ENCODE results near the gene GJD2. TPM values are rescaled to one million over a fixed set of nuclear protein-coding genes. Genes with fewer than 3 reads are reported as not detected.

The GJD2 gene
- 5.1 TPM for total RNA-seq (ENCODE audit: insufficient read depth, low replicate concordance)

DNA sequence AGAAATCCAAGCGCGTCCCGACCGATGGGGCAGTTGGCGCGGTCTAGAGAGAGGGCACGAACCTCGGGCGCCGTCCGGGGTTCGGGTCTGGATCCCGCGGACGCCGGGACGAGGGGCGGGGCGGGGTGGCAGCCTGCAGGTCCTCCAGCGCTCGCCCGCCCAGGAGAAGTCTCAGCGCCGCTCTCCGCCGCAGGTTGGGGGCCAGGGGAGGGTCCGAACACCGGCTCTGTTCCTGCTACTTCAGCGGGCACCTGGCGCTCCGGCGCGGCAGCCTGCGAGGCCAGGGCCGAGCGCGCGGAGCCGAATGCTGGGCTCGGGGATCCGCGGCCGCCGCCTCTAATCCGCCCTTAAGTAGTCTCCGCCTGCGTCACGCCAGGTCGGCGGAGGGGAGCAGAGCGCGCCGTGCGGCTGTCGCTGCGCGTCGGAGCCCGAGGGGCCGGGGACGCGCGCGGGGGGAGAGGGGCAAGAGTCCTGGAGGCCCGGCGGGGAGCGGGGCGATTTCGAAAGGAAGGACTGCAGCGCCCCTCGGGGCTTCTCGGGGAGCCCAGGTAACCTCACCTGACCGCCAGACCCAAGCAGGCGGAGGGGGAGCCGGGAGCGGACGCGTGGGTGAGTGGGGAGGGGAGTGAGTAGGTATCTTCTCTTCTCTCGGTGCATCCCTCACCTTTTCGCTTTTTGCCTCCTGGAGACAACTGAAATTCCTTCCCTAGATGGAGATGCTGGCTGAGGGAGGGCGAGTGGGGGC is at the start of gene GJD2:
GJD2 (minus strand) TSS at position 325 of the 745 bp plus-strand sequence. CDS start 510 bp downstream, outside the sequence.
- DNase-seq (ENCODE audit: low spot score) = no peak

DNA sequence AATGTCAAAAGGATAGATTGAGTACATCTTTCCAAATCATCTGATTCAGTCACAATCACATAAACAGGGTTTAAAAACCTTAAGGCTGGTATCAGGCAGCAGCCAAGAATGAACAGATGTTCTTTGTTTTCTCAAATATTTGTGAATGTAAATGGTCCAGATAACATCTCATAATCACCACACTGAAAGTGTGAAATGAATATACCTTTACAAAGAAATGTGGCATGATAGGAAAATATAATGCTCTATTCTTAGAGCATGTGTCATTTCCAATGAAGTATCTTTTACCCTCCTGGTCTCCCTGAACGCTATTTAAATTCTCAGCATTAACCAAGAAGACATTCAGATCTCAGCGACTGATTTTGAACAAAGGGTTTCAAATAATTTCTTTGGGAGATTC is 49.3 kb upstream of the GJD2 start:
- DNase-seq (ENCODE audit: low spot score) = no peak

DNA sequence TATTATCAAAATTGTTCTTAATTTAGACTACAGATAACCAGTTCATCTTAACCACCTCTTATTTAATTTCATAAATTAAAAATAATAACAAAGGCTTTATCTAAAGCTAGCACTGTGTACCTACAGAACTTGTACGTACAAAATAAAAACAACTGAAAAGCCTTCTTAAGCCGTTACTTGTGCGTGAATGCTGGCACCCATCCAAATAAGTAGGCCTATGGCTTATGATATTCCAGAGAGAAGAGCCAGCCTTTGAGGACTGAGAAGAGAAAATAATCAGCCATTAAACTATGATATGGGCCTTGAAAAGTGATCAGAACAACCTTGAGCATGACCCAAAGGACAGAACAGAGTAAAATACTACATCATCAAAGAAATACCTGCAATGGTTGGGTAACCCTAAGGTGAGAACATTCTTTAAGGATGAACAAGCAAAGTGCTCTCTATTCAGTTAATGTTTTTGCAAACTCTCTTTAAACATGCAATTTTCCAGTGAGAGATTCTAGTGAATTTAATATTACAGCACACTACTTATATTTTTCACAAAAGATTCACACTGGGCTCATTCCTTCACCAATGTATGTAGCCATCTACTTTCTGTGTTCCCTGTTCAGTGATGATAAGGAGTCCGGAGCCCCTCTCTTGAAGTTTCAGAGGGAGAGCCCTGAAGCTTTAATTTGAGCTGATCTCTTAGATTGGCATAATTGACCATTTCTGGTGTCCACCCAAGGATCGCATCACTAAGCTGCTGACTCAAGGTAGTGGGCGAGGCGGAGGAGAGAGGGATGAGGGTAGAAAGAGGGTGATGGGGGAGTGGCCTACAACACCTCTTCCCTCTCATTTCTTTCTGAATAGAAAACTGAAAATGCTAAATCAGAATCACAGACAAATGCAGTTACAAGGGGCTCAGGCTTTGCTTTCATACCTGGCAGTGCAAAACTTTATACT is 48.3 kb upstream of the GJD2 start:
- DNase-seq (ENCODE audit: low spot score) = no peak

DNA sequence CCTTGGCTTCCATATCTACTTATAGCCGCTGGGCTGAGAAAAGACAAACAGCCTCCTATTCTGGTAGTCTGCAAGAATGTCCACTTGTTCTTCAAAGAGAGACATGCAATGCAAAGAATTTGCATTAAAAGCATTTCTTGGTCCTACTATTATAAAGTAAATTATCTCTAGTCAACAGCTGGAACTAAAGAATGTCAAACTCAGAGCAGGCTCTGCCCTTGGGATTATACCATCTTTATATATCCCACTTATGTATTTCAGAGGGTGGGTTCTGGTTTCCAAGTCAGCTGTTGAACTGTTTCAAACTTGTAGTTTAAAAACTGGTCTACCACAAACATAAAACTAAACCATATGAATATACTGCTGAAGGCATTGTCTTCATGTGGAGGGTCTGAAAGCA is 47.6 kb upstream of the GJD2 start:
- DNase-seq (ENCODE audit: low spot score) = no peak

DNA sequence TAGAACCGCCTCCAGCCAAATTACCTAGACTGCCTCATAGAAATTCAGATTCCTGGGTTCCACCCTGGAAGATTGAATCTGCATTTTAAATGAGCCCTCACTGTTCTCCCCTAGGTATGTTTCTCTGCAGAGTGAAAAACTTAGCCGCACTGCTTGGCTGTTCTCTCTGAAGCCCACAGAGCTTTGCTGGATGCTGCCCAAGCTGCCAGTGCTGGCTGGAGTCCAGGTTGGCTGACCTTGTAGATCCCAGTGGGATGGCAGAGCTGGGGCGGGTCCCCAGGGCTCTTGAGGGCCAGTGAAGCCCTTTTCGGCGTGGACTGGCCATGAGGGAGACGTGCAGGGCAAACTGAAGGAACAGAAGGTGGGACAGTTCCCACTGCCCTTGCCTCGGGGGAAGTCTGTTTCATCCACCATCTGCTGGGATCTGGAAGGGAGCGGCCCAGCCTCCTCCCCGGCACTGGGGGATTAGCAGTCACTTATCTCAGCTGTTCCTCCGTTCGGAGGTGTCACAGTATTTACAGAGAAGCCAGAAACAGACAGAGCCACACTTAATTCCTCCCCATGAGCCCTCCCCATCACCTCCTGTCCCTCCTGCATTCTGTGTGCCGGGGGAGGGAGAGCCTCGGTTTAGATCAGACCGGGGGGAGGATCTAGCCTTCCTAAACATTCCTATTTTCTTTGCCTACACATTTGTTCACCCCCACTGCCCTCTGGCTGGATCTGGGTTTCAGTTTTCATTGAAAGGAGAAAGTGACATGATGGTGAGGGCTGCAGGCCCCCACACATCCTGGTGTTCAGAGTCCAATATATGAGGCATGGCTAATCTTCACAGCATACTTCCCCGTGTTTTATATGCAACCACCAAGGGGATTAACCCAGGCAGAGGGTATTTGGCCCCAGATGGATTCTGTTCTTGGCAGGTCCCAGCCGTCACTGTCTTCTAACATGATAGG is 44.6 kb upstream of the GJD2 start:
- DNase-seq (ENCODE audit: low spot score) = peak; percentile 47

DNA sequence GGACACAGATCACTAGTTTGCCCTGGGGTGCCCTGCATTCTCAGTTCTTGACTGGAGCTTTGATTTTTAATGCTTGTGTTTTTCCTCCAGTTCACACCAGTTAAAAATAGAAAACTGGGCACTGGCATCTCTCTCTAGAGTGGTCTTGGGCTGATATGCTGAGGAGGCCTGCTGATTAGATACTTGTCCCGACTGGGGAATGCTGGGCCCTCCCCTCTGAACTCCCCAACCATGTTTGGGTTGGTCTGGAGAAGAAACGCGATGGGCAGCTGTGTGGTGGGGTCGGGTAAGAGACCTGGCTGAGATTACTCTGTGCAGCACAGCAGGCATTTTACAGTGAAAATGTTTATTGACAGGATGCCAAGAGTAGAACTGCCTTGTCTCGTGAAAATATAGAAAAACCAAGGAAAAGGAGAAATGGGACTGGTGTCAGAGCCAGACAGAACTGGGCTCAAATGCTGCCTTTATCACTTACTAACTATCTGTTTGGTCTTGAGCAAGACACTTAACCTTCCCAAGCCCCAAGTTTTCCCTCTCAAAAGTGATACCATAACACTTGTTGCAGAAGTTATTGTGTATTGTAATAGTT is 42.1 kb upstream of the GJD2 start:
- peak; percentile 17 for DNase-seq (ENCODE audit: low spot score)

DNA sequence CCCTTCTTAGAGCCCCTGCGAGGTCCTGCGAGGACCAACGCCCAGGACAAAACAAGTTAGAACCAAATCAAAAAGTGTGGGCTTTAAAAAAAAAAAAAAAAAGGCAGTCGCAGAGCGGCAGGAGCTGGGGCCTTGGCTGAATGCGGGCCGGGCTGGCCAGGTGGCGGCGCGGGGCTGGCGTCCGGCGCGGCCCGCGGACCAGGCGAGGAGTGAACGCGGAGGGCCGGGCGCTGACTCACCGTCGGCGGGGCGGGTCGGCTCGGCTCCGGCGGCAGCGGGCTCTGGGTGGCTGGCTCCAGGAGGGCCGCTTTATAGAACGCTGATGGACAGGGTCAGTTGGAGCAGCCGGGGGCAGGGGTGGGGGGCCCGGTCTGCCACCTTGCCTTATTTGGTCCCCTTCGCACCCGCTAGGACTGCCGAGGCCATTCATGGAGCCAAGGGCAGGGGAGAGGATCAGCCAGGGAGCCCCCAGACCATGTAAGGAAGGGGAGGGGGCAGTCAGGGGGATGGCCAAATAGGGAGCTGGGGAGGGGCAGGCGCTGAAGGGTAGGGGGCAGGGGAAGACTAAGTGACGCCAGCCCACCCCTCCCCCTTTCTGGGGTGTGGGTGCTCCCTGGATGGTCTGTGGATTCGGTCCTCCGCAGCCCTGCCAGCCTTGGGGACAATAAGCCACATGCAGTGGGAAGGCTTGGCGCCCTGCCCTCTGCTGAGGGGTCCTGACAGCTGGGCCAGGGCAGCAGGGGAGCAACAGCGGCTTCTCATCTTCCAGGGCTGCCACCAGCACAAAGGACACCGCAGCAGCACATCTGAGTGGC is 40.7 kb upstream of the GJD2 start, which contains the start of gene ACTC1:
ACTC1 (minus strand) TSS at position 283 of the 815 bp plus-strand sequence. CDS start 741 bp downstream, outside the sequence.
- peak; percentile 34 for DNase-seq (ENCODE audit: low spot score)

DNA sequence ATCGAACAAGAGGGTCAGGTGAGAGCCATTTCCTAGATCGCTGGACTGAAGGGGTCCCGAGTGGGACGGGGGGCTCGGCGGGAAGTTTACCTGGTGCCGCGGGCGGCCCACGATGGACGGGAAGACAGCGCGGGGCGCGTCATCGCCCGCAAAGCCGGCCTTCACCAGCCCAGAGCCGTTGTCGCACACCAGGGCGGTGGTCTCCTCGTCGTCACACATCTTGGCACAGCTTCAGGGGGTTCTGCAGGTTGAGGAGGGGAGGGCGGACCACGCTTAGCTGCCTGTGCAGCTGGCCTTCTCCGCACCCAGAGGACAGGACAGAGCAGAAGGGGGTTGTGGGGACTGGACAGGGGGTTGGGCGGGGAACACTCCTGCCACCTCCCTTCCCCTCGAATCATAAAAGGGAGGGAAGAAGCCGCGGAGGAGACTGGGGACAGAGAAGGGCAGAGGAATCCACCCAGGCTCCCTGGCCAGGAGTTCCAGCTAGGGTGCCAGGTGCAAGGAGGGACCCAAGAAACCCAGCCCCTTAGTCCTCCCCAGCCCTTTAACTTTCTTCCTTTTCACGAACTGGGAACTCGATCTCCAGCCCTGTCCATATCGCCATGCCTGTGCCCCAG is 39.9 kb upstream of the GJD2 start:
- no peak for DNase-seq (ENCODE audit: low spot score)

DNA sequence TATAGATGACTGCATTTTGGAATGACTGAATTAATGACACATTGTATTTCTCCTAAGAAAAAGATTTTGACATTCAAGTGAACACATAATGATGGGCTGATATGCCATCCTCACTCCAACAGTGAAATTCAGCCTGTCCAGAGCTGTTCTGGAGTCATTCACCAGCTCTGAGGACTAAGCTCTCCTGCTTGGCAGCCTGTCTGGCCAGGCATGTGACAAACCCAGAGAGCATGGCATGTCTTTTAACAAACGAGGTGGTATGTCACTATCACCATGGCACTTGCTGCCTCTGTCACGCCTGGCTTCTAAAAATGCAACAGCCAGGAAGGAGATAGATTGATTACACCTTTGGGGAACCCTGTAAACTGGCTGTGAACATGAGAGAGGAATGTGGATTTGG is 39.1 kb upstream of the GJD2 start:
- DNase-seq (ENCODE audit: low spot score) = no peak

DNA sequence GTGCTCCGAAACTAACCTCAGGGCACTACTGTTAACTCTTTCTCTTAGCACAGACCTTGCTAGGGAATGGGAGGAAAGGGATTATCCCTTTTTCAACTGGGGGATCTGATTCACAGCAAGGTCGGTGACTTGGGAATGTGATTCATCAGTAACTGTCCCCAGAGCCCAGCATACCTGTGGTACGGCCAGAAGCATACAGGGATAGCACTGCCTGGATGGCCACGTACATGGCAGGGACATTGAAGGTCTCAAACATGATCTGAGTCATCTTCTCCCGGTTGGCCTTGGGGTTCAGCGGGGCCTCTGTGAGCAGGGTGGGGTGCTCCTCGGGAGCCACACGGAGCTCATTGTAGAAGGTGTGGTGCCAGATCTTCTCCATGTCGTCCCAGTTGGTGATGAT is 38.3 kb upstream of the GJD2 start:
- no peak for DNase-seq (ENCODE audit: low spot score)

DNA sequence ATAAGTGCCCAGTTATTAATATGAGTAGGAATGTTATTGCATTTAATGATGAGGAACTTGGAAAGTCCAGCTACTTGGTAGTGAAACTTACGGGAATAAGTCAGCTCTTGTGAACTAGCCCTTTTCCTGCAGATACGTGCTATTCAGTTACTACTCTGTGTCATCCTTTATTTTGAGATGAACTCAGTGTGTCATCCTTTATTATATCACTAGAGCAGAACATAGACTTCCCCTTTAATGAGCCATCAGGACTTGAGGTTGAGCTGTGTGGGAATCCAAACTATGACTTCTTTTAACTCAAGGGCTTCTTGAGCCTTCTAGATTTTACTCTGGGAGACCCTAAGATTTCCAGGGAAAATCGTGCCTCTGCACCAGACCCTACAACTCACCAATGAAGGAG is 36.9 kb upstream of the GJD2 start:
- DNase-seq (ENCODE audit: low spot score) = no peak

DNA sequence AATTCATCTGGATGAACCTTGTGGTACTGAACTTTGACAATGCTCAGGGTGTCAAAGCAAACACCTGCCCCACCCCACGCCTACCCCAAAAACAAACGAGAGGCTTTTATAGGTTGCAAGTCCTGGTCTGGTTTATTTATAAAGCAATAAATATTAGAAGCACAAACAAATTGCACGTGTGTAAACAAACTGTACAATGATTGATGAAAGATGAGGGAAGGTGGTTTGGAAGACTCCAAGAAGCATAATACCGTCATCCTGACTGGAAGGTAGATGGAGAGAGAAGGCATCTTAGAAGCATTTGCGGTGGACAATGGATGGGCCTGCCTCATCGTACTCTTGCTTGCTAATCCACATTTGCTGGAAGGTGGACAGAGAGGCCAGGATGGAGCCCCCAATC is 35.3 kb upstream of the GJD2 start:
- no peak for DNase-seq (ENCODE audit: low spot score)

DNA sequence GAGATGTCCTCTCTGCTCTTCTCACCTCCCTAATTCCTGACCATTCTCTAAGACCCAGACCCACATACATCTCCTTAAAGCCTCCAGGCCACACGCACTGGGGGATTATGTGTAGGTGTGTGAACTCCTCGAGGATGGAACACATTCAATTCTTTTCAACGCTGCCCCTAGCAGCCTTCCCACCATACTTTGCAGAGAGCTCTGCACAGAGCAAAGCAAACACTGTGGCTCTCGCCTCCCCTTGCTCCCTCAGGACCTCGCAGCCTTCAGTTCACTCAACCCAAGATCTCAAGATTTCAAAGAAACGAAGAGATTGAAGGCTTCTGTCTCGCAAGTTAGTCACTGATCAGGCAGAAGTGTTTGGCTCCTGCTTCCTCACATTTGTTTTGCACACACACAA is 34.5 kb upstream of the GJD2 start:
- no peak for DNase-seq (ENCODE audit: low spot score)

DNA sequence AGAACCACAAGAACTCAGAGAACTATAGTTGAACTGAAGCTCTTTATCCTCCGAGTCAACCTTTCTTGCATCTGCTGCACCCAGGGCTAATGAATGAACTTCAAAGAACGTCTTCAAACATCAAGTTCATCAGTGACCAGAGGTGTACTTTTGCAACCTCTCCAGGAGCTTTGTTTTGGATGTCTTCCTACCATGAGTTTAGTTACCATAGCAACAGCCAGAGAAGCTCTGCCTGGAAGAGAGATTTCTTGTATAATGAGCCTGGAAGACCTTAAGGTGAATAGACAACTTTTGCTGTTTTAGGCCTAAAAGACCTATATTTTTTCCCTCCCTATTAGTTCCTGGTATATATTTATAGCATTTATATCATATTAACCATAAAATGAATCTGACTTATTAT is 31.4 kb upstream of the GJD2 start:
- no peak for DNase-seq (ENCODE audit: low spot score)

DNA sequence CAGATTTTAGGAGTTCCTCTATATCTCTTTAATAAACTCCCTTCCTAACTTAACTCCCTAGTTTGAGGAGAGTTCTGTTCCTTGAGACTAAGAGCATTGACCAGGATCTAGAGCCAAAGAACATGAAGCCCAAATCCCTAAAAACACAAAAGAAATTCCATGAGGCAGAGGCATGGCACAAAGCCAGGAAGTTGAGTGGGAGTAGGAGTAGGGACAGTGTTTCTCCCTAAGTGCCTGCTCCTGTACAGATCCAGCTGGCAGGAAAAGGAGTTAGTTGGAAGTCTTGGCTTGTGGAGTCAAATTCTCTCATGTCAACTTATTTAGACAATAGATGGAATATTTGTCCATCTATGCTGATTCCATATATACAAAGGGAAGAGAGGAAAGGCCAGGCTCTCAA is 29.2 kb upstream of the GJD2 start:
- no peak for DNase-seq (ENCODE audit: low spot score)

DNA sequence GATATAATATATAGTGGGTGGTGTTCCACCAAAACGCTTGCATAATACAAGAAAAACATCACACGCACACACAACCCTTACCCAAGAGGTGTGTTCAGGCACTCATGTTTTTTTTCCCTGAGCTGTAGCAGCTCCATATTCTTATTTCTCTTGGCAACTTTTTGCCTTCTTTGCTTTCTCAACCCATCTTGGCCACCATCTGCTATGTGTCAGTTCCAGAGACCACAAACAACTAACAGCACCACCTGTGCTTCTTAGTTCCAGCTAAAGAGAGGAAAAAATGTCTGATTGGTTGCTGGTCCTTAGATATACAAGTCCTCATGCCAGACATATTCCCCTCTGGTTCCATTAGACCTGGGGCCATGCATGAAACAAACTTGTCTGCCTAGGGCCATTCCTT is 28.6 kb upstream of the GJD2 start:
- DNase-seq (ENCODE audit: low spot score) = no peak

DNA sequence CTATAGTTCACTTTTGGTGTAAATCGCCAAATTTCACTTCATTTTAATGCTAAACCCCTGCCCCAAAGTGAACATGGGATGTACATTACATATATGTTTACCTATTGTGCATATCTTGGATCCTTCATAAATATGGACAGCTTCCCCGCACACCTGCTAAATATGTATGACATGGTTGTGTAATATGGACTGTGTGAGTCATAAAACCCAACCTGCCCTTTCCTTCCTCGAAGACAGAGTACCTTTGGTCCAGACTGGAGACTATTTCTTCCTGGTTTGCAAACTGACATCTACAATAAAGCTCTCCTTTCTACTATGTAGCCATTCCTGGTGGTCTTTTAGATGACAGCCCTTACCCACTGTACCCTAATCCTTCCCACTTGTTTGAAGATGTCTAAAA is 28.1 kb upstream of the GJD2 start:
- DNase-seq (ENCODE audit: low spot score) = no peak

DNA sequence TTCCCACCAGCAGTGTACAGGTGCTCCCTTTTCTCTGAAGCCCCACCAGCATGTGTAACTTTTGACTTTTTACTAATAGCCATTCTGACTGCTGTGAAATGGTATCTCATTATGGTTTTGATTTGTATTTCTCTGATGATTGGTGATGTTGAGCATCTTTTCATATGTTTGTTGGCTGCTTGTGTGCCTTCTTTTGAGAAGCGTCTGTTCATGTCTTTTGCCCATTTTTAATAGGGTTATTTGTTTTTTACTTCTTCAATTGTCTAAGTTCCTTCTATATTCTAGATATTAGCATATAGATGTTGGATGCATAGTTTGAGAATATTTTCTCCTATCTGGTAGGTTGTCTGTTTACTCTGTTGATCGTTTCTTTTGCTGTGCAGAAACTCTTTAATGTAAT is 25.9 kb upstream of the GJD2 start:
- DNase-seq (ENCODE audit: low spot score) = no peak

DNA sequence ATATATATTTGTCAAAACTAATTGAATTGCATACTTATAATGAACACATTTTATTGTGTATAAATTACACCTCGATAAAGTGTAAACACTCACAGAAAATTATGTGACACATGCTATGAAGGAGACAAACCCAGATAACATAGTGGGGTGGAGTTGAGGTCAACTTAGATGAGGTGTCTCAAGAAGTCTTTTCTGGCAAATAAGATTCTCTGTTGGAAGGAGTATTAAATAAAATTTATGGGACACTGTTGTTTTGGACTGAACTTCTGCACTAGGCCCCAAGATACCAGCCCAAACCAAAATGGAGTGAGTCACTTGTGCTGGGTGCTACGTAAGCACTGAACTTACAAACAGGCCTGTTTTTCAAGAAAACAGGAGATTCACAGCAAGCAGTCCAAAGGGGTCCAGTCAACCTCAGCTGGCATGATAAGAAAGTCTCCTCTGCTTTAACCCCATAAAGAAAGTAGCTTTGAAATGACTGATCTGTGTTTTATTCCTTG is 21.9 kb upstream of the GJD2 start:
- no peak for DNase-seq (ENCODE audit: low spot score)

DNA sequence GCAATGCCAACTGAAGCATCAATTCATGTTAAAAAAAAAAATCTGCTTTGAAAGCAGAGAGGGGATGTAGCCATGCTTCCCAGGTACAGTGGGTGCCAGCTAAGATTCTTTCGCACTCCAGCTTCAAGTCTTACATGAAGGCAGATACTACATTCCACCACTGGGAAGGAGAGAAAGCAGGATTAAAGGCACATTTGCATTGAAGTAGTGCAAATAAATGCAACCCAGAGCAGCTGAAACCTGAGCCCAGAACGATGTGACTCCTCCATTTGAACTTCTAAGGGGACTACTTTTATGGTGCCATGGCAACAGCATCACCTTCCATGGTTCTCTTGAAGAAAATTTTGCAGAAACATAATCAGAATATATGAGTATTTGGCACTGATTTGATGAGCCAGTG is 19.1 kb upstream of the GJD2 start:
- DNase-seq (ENCODE audit: low spot score) = no peak
